ENCODE results near the gene CACNA1C.

Gene CACNA1C

DNA sequence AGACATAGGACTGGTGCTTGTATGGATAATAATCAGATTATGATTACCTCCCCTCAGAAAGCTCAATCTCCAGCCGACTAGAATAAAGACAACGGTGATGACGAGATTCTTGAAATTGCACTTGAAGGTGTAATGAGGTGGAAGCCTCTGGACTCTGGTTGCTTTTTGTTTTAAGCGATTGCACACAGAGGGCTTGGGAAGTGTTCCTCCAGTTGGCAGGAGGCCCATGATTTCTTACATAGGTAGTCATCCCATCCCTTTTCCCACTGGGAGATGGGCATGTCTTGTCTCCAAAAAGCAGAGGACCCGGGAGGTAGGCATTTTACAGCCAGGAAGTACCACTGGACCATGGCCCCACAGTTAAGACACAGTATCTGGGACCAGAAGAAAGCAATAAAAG is 576.3 kb downstream of the CACNA1C start:
- no peak for DNase-seq
- H3K27me3 ChIP-seq (ENCODE audit: insufficient read depth, low read depth, severe bottlenecking): no peaks in the 10 kb centered on the region

DNA sequence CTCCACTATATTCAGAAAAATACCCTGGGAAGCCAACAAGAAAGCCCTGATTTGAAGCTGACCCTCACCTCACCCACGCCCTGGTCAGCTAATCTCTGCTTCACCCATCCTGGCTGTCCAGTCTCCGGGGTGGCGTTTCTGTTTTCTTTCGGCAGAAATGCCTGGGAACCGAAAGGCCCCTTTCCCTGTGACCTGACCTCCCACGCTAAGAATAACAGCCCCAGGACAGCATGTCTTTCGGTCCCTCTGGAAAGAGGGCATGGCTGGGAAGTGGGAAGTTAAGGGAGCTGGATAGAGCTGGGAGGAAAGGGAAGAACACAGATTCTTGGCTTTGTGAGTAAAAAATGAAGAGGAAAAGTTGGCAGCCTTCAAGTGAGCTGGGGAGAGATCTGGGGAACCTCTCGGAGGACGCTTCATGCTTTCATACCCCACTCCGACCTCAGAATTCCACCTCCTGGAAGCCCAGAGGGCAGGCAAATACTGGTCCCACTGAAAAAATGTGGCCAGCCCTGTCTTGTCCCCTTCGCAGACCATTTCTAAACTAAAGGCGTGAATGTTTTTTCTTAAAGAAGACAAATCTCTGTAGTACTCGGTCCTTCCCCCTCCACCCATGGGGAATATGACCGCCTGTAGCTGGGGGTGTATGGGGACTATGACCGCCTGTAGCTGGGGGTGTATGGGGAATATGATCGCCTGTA is 579.0 kb downstream of the CACNA1C start:
- Histone ChIP-seq H3K9me3 (ENCODE audit: severe bottlenecking) (no peaks in the 10 kb centered on the region), H3K36me3 (no peaks in the 10 kb centered on the region), H3K27me3 (ENCODE audit: insufficient read depth, low read depth, severe bottlenecking) (no peaks in the 10 kb centered on the region), H3K27ac (no peak overlapping the region), H3K4me3 (ENCODE audit: low read depth, low read length) (no peak overlapping the region)
- no peak for DNase-seq
- TF ChIP-seq, protein P1, sequence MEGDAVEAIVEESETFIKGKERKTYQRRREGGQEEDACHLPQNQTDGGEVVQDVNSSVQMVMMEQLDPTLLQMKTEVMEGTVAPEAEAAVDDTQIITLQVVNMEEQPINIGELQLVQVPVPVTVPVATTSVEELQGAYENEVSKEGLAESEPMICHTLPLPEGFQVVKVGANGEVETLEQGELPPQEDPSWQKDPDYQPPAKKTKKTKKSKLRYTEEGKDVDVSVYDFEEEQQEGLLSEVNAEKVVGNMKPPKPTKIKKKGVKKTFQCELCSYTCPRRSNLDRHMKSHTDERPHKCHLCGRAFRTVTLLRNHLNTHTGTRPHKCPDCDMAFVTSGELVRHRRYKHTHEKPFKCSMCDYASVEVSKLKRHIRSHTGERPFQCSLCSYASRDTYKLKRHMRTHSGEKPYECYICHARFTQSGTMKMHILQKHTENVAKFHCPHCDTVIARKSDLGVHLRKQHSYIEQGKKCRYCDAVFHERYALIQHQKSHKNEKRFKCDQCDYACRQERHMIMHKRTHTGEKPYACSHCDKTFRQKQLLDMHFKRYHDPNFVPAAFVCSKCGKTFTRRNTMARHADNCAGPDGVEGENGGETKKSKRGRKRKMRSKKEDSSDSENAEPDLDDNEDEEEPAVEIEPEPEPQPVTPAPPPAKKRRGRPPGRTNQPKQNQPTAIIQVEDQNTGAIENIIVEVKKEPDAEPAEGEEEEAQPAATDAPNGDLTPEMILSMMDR (IDR thresholded peaks at IDR 0.05; ENCODE audit: low read depth, low read length): no peak

More for the DNA sequence above, 576.3 kb downstream of the CACNA1C start:
- H3K9me3 ChIP-seq (ENCODE audit: severe bottlenecking): no peaks in the 10 kb centered on the region
- H3K4me3 ChIP-seq (ENCODE audit: low read depth, low read length): no peak overlapping the region
- H3K27ac ChIP-seq: no peak overlapping the region
- H3K36me3 ChIP-seq: no peaks in the 10 kb centered on the region
- TF ChIP-seq, protein P1 (IDR thresholded peaks at IDR 0.05; ENCODE audit: low read depth, low read length): no peak

DNA sequence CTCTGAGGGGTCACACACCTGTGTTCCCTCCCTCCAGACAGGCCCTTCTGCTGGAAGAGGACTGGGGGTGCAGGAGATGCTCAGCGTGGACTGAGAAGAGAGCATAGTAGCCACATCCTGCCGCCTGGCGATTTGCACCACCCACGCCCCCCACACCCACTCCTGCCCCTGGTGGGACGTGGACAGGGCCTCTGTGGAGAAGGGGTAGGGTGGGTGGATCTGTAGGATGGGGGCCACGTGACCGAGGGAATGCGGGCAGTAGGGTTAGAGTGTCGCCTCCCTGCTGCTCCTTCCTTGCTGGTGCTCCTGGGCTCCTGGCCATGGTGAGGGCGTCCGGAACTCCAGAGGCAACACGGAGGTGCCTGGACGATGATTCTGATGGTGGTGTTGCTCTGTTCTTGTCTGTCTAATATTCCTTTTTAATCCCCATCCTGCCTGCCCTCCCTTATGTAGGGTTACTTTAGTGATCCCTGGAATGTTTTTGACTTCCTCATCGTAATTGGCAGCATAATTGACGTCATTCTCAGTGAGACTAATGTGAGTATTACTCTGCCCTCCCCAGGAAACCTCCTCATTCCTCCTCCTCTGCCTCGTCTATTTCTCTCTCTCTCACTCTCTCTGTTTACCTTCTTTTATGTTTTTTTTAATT is 580.5 kb downstream of the CACNA1C start:
- Histone ChIP-seq H3K36me3 (no peaks in the 10 kb centered on the region), H3K9me3 (ENCODE audit: severe bottlenecking) (no peaks in the 10 kb centered on the region), H3K27me3 (ENCODE audit: insufficient read depth, low read depth, severe bottlenecking) (no peaks in the 10 kb centered on the region), H3K27ac (no peak overlapping the region), H3K4me3 (ENCODE audit: low read depth, low read length) (no peak overlapping the region)
- TF ChIP-seq, protein P1 (IDR thresholded peaks at IDR 0.05; ENCODE audit: low read depth, low read length): no peak
- DNase-seq: no peak

DNA sequence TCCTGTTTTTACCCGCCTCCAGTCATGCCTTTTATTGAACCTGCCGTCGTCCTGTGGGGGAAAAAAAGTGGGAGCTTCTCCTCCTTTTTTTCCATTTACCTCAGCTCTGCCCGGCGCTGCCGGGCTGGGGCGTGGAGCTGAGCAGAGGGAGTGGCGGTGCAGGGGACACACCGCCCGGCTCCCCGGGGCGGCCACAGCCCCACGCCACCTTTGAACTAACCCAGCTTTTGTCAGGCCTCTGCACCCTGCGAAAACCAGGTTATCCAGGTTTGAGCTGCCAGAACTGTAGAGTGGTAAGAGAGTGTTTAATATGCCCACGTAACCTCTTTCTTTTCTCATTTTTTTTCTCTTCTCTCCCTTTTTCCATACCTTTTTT is 581.0 kb downstream of the CACNA1C start:
- DNase-seq: no peak
- no peaks in the 10 kb centered on the region for H3K36me3 ChIP-seq
- TF ChIP-seq, protein P1 (IDR thresholded peaks at IDR 0.05; ENCODE audit: low read depth, low read length): no peak
- H3K9me3 ChIP-seq (ENCODE audit: severe bottlenecking): no peaks in the 10 kb centered on the region
- H3K27me3 ChIP-seq (ENCODE audit: insufficient read depth, low read depth, severe bottlenecking): no peaks in the 10 kb centered on the region
- no peak overlapping the region for H3K27ac ChIP-seq
- no peak overlapping the region for H3K4me3 ChIP-seq (ENCODE audit: low read depth, low read length)

DNA sequence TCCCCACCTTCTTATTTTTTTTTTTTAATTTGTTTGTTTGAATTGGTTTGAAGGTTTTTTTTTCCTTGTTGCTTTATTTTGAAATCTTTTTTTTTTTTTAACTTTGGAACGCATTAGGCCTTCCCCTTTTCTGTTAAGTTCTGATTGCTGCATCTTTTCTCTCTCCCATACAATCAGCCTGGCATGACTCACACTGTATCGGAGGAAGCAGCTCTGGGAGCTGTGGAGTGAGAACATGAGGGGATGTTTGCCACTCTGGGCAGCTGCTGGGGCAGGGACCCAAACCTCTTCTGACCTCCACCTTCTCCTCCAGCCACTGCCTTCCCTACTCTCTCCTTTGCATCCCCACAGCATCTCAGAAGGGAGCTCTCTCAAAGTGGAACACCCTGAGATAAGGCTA is 581.7 kb downstream of the CACNA1C start:
- H3K27ac ChIP-seq: no peak overlapping the region
- H3K4me3 ChIP-seq (ENCODE audit: low read depth, low read length): no peak overlapping the region
- no peaks in the 10 kb centered on the region for H3K9me3 ChIP-seq (ENCODE audit: severe bottlenecking)
- TF ChIP-seq, protein P1 (IDR thresholded peaks at IDR 0.05; ENCODE audit: low read depth, low read length): no peak
- no peaks in the 10 kb centered on the region for H3K36me3 ChIP-seq
- DNase-seq: no peak
- no peaks in the 10 kb centered on the region for H3K27me3 ChIP-seq (ENCODE audit: insufficient read depth, low read depth, severe bottlenecking)
